ENCODE data around the gene RHBDL1. TPM values are rescaled to one million over a fixed set of nuclear protein-coding genes. Genes with fewer than 3 reads are reported as not detected.

Gene RHBDL1
- total RNA-seq, 1 donor from 2014 or later: 0.94 TPM

DNA sequence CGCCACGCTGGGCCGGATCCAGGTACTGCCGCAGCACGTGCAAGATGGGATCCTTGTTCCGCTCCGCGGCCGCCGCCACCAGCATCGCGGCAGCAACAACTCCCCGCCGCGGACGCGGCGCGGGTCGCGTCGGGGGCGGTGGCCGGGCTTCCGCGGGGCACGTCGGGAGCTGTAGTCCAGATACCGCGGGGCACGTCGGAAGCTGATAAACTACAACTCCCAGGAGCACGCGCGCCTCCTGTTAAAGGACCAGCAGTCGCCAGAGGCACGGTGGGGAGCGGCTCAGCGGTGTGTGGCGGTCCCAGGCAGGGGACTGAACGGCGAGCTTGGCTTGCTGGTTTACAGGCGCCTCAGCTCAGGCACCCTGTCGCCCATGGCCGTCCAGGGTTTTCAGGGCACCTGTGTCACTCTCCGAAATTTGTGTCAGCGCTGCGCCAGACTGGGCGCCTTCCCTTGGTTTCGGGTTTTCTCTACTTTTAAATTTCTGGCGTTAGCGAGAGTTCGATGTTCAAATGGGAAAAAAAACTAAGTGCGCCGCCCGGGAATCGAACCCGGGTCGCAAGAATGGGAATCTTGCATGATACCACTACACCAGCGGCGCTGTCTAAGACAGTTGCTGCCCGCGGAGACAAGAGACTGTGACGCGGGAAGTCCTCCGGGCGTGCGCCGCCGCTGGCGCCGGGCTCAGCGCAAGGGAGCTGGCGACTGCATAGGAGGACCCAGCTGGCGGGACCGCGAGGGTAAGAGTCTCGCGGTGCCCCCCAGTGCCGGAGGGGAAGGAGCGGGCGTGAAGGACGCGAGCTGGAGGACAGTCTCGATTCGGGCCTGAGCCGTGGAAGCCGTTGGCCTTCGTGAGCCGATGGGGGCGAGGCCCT, 39.0 kb upstream of the RHBDL1 start, which contains the start of gene METTL26:
Gene METTL26, minus strand, starts transcription at position 100 of the 875 bp plus-strand sequence. Its CDS starts 15 bp downstream, at position 85.
- DNase-seq (ENCODE audit: low read depth): peak; percentile 84

DNA sequence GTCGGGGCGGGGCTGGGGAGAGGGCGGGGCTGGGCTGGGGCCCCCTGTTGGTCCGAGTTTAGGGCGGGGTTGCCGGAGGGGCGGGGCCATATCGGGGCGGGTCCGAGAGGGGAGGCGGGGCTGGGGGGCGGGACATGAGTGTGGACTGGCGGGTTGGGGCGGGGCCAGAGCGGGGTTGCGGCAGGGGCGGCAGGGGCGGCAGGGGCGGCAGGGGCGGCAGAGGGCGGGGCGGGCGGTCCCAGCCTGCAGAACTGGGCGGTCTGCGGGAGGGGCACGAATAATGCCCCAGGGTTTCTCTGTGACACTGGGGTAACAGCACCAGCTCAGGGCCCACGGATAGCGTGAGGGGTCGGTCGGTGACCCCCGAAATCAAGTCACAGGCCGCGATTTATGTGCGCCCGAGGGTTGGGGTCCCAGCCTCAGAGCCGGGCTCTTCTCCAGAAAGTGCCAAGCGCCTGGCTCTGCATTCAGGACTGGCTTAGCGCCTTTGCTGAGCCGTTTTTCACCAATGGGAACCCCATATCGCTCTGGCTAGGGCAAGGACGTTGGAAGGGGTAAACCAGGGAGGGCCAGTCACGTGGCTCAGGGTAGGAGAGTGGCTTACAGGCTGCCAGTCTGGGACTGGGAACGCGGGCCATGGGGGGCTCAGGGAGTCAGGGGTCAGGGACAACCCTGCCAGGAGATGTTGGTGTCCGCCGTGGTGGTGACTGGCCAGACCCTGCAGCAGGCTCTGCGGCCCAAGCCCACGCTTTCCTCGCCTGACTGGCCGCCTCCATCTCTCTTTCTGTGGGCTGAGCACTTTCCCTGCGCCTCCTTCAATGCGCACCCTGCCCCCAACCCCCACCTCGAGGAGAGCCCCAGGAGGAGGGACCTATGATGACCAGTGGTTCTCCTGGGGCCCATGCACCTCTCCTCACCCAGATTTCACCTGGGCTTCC, 38.1 kb upstream of the RHBDL1 start:
- no peak for DNase-seq (ENCODE audit: low read depth)

DNA sequence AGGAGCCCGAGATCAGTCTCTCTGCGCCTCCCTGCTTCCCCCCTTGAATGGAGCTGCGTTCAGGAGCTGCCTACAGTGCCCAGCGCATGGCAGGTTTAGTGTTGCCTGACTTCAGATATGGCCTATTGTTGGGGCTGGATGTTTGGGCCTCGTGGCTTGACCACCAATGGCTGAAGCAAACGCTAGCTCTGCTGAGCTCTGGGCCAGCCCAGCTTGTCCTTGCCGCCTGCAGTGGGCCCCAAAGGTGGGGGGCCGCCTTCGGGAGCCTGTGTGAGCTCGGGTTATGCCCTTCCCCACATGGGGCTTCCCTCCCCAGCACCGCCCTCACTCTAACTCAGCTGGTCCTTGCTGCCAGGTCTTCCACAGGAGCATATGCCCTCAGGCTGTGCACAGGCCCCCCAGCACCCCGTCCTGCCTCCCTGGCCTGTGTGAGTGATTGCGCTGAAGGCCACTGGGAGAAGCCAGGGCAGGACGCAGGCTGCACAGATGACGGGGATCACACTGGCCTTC, 37.4 kb upstream of the RHBDL1 start:
- no peak for DNase-seq (ENCODE audit: low read depth)

DNA sequence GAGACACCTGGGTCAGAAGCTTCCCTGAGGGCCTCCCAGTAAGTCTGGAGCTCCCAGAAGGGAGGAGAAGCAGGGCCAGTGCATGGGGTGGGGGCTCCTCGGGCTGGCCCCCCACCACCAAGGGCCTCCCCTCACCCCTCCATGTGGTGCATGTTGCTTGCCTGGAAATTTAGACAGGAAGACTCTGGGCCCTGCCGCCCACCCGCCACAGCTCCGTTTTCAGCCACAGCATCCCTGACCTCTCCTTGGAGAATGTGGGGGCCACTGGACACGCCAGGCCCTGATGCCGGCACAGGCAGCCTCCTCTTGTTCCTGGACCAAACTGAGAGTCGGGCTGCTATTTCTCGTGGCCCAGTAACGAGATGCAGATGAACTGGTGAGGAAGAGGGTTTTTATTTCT, 36.6 kb upstream of the RHBDL1 start:
- DNase-seq (ENCODE audit: low read depth): no peak

DNA sequence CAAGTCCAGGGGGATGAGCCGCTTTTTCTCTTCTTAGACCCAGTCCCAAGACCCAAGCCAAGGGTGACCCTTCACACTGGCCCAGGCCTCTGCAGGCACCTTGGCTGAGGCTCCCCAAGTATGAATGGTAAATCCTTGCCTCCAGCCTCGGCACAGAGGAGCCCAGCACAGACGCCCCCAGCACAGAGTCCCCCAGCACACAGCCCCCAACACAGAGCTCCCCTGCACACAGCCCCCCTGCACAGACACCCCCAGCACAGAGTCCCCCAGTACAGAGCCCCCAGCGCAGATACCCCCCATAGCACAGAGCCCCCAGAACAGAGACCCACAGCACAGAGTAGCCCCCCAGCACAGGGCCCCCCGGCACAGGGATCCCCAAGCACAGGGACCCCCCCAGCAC, 34.9 kb upstream of the RHBDL1 start:
- DNase-seq (ENCODE audit: low read depth): no peak

DNA sequence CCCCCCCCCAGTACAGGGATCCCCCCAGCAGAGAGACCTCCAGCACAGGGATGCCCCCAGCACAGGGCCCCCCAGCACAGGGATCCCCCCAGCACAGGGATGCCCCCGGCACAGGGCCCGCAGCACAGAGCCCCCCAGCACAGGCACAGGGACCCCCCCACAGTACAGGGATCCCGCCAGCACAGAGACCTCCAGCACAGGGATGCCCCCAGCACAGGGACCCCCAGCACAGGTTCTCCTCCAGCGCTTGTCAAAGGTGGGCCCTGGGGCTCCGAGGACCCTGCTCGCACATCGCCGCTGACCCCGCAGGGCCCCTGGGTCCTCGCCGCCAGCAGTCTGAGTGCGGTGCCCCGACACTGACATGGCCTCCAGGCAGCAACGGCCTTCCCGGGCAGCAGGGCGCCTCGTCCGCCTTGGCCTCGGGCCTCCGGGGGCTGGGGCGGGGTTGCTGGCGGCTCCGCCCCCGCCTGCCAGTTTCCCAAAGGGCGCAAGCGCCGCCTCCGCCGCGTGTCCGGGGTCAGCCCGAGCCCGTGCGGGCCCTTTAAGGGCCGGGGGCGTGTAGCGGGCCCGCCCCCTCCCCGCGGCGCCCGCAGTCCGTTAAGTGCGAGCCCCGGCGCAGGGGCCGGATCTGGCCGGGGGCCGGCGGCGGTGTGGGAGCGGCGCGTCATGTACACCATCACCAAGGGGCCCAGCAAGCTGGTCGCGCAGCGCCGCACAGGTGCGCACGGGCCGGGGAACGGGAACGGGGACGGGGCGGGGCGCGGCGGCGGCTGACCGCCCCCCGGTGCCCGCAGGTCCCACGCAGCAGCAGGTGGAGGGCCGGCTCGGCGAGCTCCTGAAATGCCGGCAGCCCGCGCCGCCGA, 33.9 kb upstream of the RHBDL1 start, which contains the start of gene MCRIP2:
Gene MCRIP2, plus strand, starts transcription at position 503 of the 863 bp plus-strand sequence. Its CDS starts 164 bp downstream, at position 667.
- peak; percentile 28 for DNase-seq (ENCODE audit: low read depth)

DNA sequence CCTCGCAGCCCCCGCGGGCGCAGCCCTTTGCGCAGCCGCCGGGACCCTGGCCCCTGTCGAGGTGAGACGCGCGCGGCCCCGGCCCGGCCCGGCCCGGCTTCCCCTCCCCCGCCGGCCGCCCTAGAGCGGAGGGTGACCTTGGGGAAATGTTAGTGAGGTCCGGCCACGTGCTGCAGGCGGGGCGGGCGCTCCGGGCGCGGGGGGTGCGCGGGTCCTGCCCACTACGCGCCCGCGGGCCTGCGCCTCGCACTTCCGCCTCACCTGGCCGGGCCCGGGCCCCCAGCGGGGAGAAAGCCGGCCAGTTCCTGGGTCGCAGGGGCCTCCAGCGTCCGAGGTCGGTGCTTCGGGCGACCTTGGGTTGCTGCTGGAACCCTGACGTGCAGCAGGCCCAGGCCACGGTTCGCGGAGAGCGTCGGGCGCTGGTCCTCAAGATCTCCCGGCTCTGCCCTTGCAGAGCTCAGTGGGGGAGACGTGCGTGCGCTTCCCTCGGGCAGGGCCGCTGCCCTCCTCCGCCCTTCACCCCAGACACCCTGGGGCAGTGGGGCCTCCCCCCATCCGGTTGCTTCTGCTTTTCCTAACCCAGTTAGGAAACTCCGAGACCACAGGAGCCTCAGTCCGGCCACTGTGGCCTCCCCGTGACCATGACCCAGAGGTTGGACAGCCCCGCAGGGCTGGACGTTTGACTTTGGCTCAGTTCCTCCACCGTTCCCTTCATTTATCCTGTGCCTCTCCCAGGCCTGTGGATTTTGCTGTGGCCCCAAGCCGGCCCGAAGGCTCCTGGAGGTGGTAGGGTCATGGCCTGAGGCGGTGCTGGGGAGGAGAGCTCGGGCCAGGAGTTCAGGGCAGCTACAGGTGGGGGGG, 33.1 kb upstream of the RHBDL1 start:
- DNase-seq (ENCODE audit: low read depth): no peak

DNA sequence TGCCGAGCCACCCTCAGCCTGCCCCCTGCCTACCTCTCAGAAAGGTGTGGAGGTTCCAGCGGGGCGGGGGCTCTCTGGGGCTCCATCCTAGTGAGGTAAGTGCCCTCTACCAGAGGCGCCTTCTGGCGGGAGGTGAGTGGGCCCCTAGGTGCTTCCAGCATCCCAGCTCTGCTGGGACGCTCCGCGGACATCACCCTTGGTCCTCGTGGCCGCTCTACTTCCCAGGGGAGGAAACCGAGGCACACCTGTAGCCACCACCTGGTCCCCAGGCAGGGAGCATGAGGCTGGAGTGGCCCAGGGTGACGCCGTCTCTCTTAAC, 32.5 kb upstream of the RHBDL1 start:
- no peak for DNase-seq (ENCODE audit: low read depth)

DNA sequence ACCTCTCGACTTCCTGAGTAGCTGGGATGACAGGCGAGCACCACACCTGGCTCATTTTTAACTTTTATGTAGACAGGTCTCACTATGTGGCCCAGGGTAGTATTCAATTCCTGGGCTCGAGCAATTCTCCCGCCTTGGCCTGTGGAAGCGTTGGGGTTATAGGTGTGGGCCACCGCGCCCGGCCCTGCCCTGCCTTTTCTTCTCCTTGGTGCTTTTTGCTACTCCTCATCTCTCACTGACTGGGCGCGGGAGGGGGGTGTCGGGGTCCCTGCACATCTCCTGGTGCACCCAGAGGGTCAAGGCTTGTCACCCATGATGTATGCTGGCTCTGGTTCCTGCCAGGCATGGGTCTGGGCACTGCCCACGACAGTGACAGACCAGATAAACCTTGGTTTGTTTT, 30.9 kb upstream of the RHBDL1 start:
- DNase-seq (ENCODE audit: low read depth): no peak

DNA sequence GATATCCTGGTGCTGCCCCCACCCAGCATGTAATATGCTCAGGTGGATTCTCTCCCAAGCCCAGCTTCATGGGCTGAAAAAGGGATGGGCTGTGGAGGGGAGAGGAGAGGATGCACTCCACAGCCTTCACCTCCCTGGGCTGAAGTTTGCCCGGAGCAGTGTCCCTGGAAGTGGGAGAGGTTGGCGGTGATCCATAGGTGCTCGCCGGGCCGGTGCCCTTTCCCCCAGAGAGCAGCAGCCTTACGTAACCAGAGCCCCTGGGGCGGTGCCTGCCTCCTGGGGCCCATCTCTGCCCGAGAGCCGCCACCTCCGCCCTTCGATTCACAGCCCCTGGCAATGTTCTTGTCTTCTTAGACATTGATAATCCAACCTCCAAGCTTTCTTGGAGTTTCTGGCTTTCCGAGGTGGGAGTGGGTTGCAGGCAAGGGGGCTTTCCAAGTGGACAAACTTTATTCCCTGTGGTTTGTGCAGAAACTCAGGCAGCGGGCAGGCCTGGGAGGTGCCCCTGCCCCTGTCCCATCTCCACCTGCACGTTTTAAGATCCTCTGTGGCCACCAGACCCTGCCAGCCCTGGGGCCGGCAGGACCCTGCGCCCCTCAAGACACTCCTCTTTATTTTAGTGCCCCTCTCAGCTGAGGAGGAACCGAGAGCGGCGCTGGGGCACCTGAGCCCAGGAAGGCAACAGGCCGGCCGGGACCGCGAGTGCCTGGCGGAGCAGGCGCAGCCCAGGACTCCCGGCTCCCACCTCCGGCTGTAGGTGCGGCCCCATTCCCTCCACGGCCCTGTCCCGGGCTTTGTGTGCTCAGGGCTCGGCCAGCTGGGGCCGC, 29.4 kb upstream of the RHBDL1 start:
- no peak for DNase-seq (ENCODE audit: low read depth)

DNA sequence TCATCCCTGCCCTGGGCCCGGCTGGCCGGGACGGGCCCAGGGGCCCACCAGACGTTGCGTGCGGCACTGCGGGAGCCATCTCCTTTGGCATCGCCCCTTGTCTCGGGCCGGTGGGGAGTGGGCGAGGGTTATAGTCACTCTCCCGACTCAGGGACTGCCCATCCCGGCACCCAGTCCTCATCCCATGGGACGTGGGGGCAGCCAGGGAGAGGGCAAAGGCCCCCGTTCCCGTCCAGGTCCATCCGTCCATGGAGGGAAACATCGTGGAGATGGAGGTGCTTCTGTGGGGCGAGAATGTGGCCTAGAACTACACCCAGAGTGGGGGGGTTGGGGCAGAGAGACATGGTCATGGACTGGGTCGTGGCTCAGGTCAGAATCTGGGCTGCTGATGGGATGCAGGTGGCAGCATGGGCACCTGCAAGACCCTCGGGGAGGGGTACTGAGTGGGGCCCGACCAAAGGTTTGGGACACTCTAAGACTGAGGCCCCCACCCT, 28.7 kb upstream of the RHBDL1 start:
- no peak for DNase-seq (ENCODE audit: low read depth)

DNA sequence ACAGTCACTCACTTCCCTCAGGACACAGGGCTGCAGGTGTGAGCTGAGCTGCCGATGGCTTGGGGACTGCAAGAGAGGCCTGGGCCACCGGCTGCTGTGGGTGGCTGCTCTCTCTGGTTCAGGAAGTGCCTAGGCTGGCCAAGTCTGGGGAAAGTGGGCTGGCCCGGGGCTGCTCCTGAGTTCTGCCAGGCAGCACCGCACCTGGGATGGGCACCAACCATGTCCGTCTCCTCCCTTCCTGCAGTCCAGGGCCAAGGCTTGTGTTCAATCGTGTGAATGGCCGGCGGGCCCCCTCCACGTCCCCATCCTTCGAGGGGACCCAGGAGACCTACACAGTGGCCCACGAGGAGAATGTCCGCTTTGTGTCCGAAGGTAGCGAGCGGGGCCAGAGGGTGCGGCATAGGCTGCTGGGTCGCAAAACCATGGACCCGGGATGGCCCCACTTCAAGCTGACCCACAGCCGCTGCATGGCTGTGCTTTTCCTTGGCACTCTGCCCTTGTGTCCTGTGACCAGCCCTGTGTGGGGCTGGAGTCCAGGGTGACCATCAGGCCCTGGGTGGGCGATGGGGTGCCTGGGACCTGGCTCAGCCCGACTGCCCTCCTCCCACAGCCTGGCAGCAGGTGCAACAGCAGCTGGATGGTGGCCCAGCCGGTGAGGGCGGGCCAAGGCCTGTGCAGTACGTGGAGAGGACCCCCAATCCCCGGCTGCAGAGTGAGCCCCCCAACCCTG, 28.1 kb upstream of the RHBDL1 start:
- no peak for DNase-seq (ENCODE audit: low read depth)

DNA sequence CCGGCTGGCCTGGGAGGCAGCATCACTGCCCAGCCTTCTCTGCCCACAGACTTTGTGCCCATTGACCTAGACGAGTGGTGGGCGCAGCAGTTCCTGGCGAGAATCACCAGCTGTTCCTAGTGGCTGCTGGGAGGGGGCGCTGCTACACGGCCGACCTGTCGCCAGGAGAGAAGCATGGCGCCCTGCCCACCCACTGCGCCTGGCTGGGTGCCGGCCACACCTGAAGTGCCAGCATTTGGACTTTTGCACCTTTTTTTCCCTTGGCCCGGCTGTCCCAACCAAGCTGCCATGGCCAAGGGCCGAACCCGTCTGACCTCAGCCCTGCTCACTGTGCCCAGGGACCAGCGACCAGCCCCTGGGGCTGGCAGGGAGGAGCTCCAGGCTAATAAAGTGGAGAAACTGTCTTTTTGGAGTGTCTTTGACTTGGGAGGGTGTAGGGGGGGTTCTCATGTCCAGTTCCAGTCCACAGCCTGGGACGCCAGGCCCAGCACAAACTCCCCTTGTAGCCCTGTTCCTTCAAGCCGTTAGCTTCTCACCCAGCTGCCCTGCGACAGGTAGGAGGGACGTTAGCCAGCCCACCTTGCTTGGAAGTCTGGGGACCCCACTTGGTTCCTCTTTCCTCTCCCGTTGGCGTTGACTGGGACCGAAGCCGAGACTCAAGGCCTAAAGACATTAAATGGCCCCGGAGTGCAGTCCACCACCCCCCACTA, 27.2 kb upstream of the RHBDL1 start:
- DNase-seq (ENCODE audit: low read depth): peak; percentile 47

DNA sequence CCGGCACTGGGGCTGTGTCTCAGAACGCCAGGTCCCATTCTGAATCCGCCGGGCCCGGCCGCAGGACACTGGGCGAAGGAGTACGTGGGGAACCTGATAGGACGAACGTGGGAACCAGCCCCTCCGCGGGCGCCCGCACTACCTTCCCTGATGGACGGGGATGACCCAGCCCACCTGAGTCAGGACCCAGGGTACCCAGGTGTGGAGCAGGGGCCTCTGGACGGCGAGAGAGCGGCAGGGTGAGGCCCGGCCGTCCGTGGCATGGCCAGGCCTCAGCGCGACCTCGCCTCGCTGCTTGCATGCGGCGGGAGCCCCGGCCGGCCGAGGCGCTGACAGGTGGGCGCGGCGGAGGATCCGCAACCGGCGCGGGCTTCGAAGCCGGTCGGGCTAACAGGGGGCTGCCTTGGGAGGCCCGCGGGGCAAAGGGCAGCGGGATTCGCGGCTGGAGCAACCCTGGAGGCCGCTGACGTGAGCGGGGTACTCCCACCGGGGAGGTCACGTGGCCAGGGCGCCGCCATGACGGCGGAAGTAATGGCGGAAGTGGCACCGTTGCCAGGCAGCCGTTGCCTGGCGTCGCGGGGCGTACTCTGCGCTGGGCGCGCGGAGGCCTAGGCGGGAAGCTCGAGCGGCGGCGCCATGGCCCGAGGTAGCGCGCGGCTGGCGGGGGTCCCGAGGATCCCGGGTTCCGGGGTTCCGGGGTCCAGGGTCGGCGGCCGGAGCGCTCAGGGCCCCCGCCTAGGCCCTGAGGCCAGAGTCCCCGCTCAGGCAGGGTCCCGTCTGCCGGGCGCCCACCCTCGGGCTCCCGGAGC, 26.5 kb upstream of the RHBDL1 start, which contains the start of gene WDR90:
Gene WDR90, plus strand, starts transcription at position 585 of the 809 bp plus-strand sequence. Its CDS starts 52 bp downstream, at position 637.
- DNase-seq (ENCODE audit: low read depth): peak; percentile 73

DNA sequence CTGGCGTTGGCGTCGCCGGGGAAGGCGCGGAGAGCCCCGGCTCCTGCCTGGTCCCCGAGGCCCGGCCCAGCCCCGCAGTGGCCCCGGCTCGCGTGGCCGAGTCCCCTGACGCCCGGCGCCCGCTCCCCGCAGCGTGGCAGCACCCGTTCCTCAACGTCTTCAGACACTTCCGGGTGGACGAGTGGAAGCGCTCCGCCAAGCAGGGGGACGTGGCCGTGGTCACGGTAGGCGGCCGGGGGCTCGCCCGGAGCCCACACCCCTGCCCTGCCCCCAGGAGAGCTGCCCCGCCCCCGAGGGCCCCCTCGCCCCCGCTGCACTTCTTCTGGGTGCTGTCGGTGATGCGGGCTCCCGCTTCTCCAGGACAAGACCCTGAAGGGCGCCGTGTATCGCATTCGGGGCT, 25.8 kb upstream of the RHBDL1 start:
- no peak for DNase-seq (ENCODE audit: low read depth)

DNA sequence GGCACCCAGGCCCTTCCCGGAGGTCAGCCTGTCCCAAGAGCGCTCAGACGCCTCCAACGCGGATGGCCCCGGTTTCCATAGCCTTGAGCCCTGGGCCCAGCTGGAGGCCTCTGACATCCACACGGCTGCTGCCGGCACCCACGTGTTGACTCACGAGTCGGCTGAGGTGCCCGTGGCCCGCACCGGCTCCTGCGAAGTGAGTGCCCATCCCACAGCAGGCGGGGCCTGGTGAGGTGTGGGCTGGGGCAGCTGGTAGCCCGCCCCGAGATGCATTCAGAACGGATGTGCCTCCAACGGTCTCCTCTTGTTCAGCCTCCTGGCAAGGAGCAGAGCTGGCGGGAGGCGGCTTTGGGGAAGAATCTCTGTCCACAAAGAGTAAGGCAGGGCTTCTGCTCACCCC, 23.6 kb upstream of the RHBDL1 start:
- no peak for DNase-seq (ENCODE audit: low read depth)
